Mammary microvascular endothelial cell (primary cell): ENCODE measurements around the gene LRP1B. TPM values are rescaled to one million over a fixed set of nuclear protein-coding genes. Genes with fewer than 3 reads are reported as not detected.

ENCODE experiments used
- total RNA-seq: library from RNA; depleted of rRNA; stranded (reverse); fragments of >200 nt; gene quantifications from 2 replicates; pipeline ENCODE4 v1.2.3, GENCODE V29; 2015

The LRP1B gene
- total RNA-seq: 0.07 and 0.20 TPM in 2 replicates

GRCh38 chr2:142131010-142131669, at the start of gene LRP1B:
Gene LRP1B, minus strand, starts transcription at chr2:142131016. Its CDS starts 287 bp downstream, at chr2:142130729.

